ENCODE results near the gene PKM.

PKM gene

GRCh38 chr15:72199721-72200212 is 31.2 kb downstream of the PKM start:
- DNase-seq = peak; percentile 48

DNA sequence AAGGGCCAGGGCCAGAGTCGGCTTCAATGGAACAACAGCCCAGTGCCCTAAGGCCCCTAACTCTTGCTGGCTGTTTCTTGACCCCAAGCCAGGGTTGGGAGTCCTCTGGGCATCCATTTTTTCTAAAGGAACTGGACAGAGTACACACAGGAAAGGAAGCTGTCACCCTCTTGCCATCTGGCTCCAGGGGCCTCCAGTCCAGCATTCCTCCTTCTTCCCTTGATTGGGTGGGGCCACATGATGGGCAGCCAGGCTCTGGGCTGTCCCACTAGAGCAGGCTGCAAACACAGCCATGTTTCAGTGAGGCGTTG is 31.8 kb downstream of the PKM start:
- DNase-seq = no peak

- no peak for DNase-seq
Observed at GRCh38 chr15:72198356-72199204, 32.4 kb downstream of the PKM start.

GRCh38 chr15:72197460-72198355 is 33.3 kb downstream of the PKM start, which contains the start of gene GRAMD2A:
Gene GRAMD2A (minus strand): TSS chr15:72197787.
- DNase-seq = peak; percentile 14

DNA sequence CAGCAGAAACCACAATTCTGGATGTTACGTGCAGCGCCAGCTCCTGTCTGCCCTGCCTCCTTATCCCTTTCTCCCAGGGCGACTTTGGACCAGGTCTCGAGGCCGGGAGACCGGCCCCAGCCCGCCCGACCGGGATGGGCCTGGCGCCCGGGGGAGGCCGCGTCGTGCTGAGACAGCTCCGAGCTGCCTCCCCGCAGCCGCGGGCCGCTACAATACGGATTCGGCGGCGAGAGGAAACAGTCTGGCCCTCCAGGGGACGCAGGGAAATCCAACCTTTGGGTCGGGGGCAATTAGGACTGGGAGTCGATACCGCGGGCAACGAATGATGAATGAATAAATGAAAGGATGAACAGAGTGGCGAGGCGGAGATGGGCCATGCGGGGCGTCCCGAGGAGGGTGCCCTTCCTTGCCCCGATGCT is 33.9 kb downstream of the PKM start:
- DNase-seq = no peak

DNA sequence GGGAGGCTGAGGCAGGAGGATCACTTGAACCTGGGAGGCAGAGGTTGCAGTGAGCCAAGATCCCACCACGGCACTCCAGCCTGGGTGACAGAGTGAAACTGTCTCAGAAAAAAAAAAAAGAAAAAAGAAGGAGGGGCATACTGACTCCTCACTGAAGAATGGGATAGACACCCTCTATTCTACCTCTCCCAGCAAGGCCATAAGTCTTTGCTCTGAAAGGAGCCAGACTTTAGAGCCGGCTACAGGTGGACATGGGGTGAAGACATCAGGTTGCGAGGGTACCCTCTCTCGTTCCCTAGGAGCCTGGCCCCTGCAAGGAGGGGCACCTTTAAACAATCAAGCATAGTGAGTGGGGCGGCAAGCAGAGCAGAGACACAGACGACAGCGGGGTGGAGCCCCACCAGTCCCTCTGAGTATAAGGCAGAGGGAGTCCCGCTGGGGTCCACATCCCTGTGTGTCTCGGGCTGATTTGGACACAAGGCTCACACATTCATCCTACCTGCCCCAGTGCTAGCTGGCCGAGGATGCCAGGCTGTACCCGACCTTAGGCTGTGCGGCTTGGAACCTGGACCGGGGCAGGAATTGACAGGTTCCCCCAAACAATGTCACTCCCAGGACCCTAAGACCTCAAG is 34.5 kb downstream of the PKM start:
- DNase-seq = no peak

GRCh38 chr15:72195101-72195511 is 35.9 kb downstream of the PKM start:
- peak; percentile 94 for DNase-seq

DNA sequence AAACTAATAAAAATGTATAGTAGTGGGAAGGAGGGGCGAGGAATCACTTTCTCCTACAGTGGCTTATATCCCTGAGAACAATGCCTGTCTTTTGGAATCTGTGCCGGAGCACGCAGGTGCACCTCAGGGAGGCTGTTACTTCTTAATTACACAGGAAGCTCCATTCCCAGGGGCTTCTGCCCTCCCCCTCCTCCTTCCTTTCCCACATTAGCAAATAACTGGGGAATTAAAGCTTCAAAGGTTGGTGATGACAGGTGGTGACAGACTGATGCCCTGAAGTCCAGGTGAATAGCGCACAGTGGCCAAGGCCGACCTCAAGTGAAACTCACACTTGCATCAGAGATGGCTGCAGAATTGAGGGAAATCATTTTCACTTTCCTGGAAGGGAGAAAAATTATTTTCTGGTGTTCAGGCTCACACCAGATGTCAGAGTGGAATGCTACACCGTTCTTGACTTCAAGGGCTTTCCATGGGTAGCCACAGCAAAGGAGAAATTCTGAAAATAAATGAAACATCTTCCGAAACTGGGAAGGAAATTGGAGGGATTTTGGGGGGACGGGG is 37.1 kb downstream of the PKM start:
- DNase-seq = no peak

DNA sequence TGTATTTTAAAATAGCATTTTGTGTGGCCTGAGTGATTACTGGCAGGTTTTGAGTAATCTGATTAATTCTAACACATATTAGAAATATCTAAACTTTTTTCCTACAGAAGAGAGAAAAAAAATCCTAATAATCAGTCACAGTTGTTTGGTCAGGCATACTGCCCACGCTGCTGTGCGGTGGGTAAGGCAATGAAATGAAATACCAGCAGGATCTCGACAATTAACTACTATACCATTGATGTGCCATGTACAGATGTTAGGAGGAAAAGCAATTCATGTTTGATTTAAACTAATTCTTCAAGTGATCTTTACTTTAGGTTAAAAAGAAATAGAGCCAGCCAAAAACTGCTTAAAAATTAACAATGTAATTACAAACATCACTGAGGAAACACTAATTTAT is 38.6 kb downstream of the PKM start:
- DNase-seq = no peak

DNA sequence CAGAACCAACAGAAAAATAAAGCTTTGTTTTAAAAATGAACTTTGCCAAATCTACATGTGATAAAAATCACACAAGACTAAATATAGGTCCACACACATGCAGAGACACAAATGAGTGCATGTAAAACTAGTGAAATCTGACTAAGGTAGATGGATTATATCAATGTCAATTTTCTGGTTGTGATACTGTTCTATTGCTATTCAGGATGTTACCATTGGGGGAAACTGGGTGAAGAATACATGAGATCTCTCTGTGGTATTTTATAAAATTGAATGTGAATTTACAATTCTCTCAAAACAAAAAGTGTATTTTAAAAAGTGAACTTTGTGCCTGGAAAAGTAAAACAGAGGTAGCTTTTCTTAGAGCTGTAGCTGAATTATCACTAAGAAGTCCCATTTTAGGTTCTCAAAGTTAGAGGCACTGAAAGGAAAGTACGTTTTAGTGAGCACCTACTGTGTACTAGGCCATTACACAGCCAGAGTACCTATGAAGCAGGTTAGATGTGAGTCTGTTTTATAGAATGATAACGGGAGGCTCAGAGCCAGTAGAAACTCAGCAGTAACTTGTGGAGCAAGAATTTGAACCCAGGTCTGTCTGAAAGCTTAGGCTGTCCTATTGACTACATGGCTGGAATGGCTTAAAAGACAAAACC is 41.6 kb downstream of the PKM start:
- DNase-seq = no peak

- DNase-seq = no peak
Observed at GRCh38 chr15:72184165-72184811, 46.7 kb downstream of the PKM start.

GRCh38 chr15:72183781-72184164 is 47.2 kb downstream of the PKM start:
- DNase-seq = no peak

GRCh38 chr15:72182673-72183072 is 48.3 kb downstream of the PKM start:
- DNase-seq = no peak

- no peak for DNase-seq
Observed at GRCh38 chr15:72182244-72182643, 48.7 kb downstream of the PKM start.

DNA sequence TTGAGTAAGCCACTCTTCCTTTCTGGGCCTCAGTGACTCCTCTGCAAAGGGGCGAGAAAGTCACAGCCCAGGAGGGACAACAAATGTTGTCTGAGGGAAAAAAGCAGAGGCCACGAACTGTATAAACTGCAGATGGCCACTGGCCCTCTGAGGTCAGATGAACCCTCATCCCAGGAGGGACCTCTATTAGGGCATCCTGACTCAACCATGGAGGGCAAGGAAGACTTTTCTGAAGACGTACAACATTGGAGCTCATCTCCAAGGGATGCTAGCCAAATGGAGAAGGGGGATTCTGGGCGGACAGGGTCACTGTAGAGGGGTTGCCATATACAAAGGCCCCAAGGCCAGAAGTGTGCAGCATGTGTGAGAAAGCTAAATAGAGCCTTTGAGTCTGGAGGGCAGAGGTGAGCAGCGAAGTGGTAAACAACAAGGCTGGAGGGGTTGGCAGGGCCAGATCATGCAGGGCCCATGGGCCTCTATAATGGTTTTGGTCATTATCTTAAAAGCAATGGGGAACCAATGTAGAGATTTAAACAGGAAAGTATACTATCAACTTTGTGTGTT is 50.1 kb downstream of the PKM start:
- DNase-seq = no peak

GRCh38 chr15:72179950-72180581 is 50.9 kb downstream of the PKM start:
- no peak for DNase-seq

DNA sequence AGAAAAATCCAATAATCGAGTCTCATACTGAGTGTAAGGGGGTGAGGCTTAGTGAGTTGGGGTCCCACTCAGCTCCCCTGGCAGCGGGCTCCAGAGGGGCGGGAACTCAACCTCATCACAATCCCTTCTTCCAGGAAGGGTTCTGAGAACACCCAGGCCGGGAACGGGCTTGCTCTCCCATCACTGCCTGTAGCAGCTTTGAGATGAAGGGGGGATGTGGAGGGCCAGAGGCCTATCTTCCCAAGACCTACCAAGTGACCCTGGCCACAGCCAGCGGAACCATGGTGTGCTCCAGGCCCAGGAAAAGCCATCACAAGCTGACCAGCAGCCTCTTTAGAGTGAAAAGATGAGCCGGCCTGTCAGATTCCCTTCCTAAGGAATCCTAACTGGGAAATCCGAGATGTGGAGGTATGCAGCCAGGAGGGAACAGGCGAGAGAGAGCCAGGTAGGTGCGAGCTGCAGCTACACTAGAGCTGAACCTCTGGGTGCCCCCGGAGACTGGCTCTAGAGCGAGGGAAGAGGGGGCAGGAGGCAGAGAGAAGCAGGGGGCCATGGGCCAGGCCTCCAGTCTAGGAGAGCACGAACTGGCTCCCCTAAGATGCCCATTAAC is 51.9 kb downstream of the PKM start:
- DNase-seq = no peak

DNA sequence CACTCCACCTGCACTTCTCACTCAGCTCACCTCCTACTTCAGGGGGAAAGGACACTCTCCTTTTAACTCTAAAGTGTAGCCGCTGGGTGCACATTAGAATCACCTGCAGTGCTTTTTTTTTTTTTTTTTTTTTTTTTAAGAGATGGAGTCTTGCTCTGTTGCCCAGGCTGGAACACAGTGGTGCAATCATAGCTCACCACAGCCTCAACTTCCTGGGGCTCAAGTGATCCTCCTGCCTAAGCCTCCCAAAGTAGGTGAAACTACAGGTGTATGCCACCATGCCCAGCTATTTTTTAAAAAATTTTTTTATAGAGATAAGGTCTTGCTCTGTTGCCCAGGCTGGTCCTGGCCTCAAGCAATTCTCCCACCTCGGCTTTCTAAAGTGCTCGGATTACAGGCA is 54.2 kb downstream of the PKM start:
- no peak for DNase-seq

GRCh38 chr15:72176159-72176558 is 54.8 kb downstream of the PKM start:
- no peak for DNase-seq

DNA sequence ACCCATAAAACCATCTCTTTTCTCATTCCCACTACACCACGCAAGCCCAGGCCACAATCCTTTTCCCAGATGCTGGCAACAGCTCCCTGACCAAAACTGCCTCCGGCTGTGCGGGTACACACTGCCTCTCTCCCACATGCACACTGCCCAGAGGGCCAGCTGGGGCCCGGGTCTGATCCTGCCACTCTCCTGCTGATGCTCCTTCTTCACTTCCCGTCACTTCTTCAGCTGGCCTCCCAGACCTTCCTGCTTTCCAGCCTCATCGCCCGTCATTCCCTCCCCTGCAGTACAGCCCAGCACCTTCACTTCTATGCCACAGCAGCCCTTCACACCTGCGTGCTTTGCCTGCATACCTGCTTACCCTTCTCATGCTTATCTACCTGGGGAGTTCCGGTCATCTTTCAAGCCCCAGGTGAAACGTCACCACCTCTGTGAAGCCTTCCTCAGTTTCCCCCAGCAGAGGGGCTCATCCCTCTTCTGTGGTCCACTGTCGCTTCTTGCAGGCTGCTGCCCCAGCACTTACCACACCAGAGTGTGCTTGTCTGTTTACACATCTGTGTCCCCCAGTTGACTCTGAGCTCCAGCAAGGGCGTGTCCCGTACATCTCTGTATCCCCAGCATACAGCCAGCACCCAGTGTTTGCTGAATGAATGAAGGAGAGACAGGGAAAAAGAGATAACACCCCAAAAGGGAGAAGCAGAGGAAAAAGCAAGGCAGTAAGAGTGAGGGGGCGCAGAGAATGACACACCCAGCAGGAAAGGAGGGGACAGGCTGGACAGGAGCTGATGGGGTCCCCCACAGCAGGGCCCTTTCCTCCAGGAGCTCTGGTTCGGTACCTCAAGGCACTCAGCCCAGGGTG is 55.6 kb downstream of the PKM start:
- no peak for DNase-seq
